Psoas muscle (tissue), 8 donors: ENCODE measurements around the gene JADE2. TPM values are rescaled to one million over a fixed set of nuclear protein-coding genes. Genes with fewer than 3 reads are reported as not detected.
A peak's percentile ranks its signal among the peaks of the same experiment; 100 is the strongest.

Experiments
- ATAC-seq, 4 donors: fragments of 200-7000 bp; cut with Tn5 transposase; one replicate each; pipeline ENCODE4 v1.9.1; 2020; ENCODE audit warnings: moderate library complexity in 3 of 4, mild to moderate bottlenecking in 2 of 4
- DNase-seq, 2 donors: peaks; one replicate each; pipeline ENCODE4 v3.0.0-alpha.2; 2020
- H3K27ac ChIP-seq: fragments of 200-600 bp; one replicate; pipeline ENCODE4 v1.8.0; 2022
- H3K27me3 ChIP-seq, 3 donors: fragments of 200-600 bp in 1 of 3; one replicate each; pipeline versions ENCODE4 v1.6.1 to v1.8.0; 2013 to 2022; ENCODE audit warnings: low read length in 2 of 3, mild to moderate bottlenecking in 2 of 3, moderate library complexity in 1 of 3; ENCODE audit not compliant: insufficient read depth in 3 of 3
- H3K36me3 ChIP-seq, 2 donors: fragments of 200-600 bp in 1 of 2; one replicate each; pipeline versions ENCODE4 v1.6.1 to v1.8.0; 2013 to 2022; ENCODE audit warnings: low read depth in 1 of 2, mild to moderate bottlenecking in 1 of 2, moderate library complexity in 1 of 2; ENCODE audit not compliant: insufficient read depth in 1 of 2
- H3K4me1 ChIP-seq: fragments of 200-600 bp; one replicate; pipeline ENCODE4 v1.8.0; 2022
- H3K4me3 ChIP-seq: fragments of 200-600 bp; one replicate; pipeline ENCODE4 v1.8.0; 2022; ENCODE audit warnings: mild to moderate bottlenecking
- H3K9me3 ChIP-seq: fragments of 200-600 bp; one replicate; pipeline ENCODE4 v1.8.0; 2022
- CTCF ChIP-seq: fragments of 200-600 bp; IDR thresholded peaks from one replicate; pipeline ENCODE4 v1.8.0; 2022; ENCODE audit warnings: antibody characterized with exemption
- WGBS, 3 donors: extraction: QIAGEN DNeasy Blood & Tissue Kit; methylation state at CpG; one replicate each; pipeline versions ENCODE4 v1.1.6 to v1.1.7; 2013; 5-methylcytosine and 5-hydroxymethylcytosine counted together
- intact Hi-C, 2 donors: fragments of 100-400 bp; cut with DNase I; formaldehyde crosslinking; loops; one replicate each; pipeline versions ENCODE4 v1.11.0 to v1.14.2; 2022
- polyA plus RNA-seq, 3 donors: library from polyadenylated mRNA; stranded (reverse); fragments of 200-250 nt; gene quantifications; one replicate each; pipeline ENCODE4 v1.2.3, GENCODE V29; 2013
- total RNA-seq, 4 donors: library from RNA; stranded (reverse); fragmentation: NEBNext Ultra II Directional in 2 of 4; extraction: Animal tissue kit (Norgen Biotek cat#: 25700) in 2 of 4; gene quantifications; one replicate each; pipeline versions ENCODE4 v1.2.1 to v1.2.4, GENCODE V29; 2021 to 2023
- donor health status: healthy with polysubstance abuse.
- donor health status: DM: no; HTN: no; CAD: no; lungs with moderate emphysema.
- donor health status: Bipolar disorder and iron deficiency.
- donor health status: healthy.
- donor health status: DM: yes; HTN: yes; CAD: no.
- donor health status: DM: no; HTN: no; CAD: no.
- donor health status: DM: no; HTN: no; CAD: no.
- donor health status: DM: yes; HTN: yes; CAD: no.

Gene JADE2
- total and polyA plus RNA-seq, 7 donors: 5.0 to 15.1 (median 10.1) TPM

GRCh38 chr5:134503088-134503936, 22.2 kb upstream of the JADE2 start:
- DNase-seq: peak; percentile 86 to 87
- Histone ChIP-seq H3K36me3 (no peaks in the 10 kb centered on the region), H3K4me1 (peaks cover 41% of the 10 kb centered on the region), H3K27ac (peak overlapping the region; percentile 70), H3K27me3 (no peaks in the 10 kb centered on the region), H3K9me3 (no peaks in the 10 kb centered on the region), H3K4me3 (no peak overlapping the region)
- no peak for TF ChIP-seq CTCF
- 61 to 70% (median 68%) methylated on average over 11 of the region's 11 CpGs for WGBS, 3 donors
- ATAC-seq: peak; percentile 35 to 75 (median 62)
- intact Hi-C loops: loop anchor here in 1 of 2 donors (5.0 kb wide), 1 partner anchor 36 kb away; no protein-coding TSS in a partner anchor

- no peak for TF ChIP-seq CTCF
- intact Hi-C loops: loop anchor here in 1 of 2 donors (5.0 kb wide), 1 partner anchor 37 kb away; no protein-coding TSS in a partner anchor
- Histone ChIP-seq H3K9me3 (no peaks in the 10 kb centered on the region), H3K27ac (peak overlapping the region; percentile 70), H3K4me1 (peaks cover 47% of the 10 kb centered on the region), H3K4me3 (no peak overlapping the region), H3K27me3 (no peaks in the 10 kb centered on the region), H3K36me3 (no peaks in the 10 kb centered on the region)
- DNase-seq: no peak
- 56 to 80% (median 67%) methylated on average over 3 of the region's 3 CpGs for WGBS, 3 donors
- ATAC-seq: no peak
Observed at GRCh38 chr5:134503937-134504437, 21.5 kb upstream of the JADE2 start.

GRCh38 chr5:134504629-134505300, 20.7 kb upstream of the JADE2 start:
- H3K4me3 ChIP-seq: no peak overlapping the region
- peaks cover 52% of the 10 kb centered on the region for H3K4me1 ChIP-seq
- WGBS, 3 donors: 86 to 90% (median 88%) methylated on average over 12 of the region's 12 CpGs
- no peaks in the 10 kb centered on the region for H3K27me3 ChIP-seq
- H3K27ac ChIP-seq: peak overlapping the region; percentile 70
- ATAC-seq (no peak), DNase-seq (no peak)
- intact Hi-C loops: loop anchor here (5.0 kb wide), 1 partner anchor 37 kb away; no protein-coding TSS in a partner anchor
- H3K36me3 ChIP-seq: no peaks in the 10 kb centered on the region
- H3K9me3 ChIP-seq: no peaks in the 10 kb centered on the region
- TF ChIP-seq CTCF: no peak

- Histone ChIP-seq H3K27ac (peak overlapping the region; percentile 39), H3K9me3 (no peaks in the 10 kb centered on the region), H3K27me3 (no peaks in the 10 kb centered on the region), H3K36me3 (no peaks in the 10 kb centered on the region), H3K4me3 (no peak overlapping the region), H3K4me1 (peaks cover 53% of the 10 kb centered on the region)
- ATAC-seq: peak; percentile 83 to 91 (median 87)
- no peak for TF ChIP-seq CTCF
- WGBS, 3 donors: 17 to 31% (median 22%) methylated on average over 10 of the region's 10 CpGs
- DNase-seq: peak; percentile 71 to 82
- intact Hi-C loops: loop anchor here in 1 of 2 donors (5.0 kb wide), 1 partner anchor 39 kb away; no protein-coding TSS in a partner anchor
Observed at GRCh38 chr5:134506054-134507039, 19.1 kb upstream of the JADE2 start.
